IMR-90 (cell line): ENCODE data around the gene SERBP1. TPM values are rescaled to one million over a fixed set of nuclear protein-coding genes. Genes with fewer than 3 reads are reported as not detected.

ENCODE experiments used
- ATAC-seq: fragments of 200-7000 bp; cut with Tn5 transposase; 2 replicates; pipeline ENCODE4 v1.9.1; 2020; ENCODE audit warnings: low read depth, mild to moderate bottlenecking, moderate library complexity
- BruUV-seq: library from RNA; stranded (reverse); fragments of 400-500 nt; replicated peaks from 2 replicates; lab custom pipeline; 2021; lab: Mats Ljungman, UMichigan
- CTCF ChIA-PET: fragments of 300-600 bp; formaldehyde crosslinking; extraction: SDS; loops from one replicate; lab custom pipeline; 2021; ENCODE audit warnings: antibody characterized with exemption; lab: Yijun Ruan, JAX
- POLR2A ChIA-PET: fragments of 300-600 bp; sonication (Branson Sonifier 250); formaldehyde crosslinking; loops from one replicate; lab custom pipeline; 2022; ENCODE audit warnings: antibody characterized with exemption; ENCODE audit not compliant: unreplicated experiment; lab: Charles Lee
- DNase-seq: peaks from one replicate; pipeline ENCODE4 v3.0.0; 2013
- H2AFZ ChIP-seq: replicated peaks from 2 replicates; pipeline ENCODE3; 2013; ENCODE audit warnings: low read length, mild to moderate bottlenecking; ENCODE audit not compliant: poor library complexity
- H2AK5ac ChIP-seq: 2 replicates; pipeline ENCODE4 v1.6.1; 2013; ENCODE audit warnings: low read depth, low read length, inconsistent platforms
- H2AK9ac ChIP-seq: replicated peaks from 2 replicates; pipeline ENCODE3; 2013; ENCODE audit warnings: mild to moderate bottlenecking, low read depth, low read length, moderate library complexity; ENCODE audit not compliant: poor library complexity
- H2BK120ac ChIP-seq: 2 replicates; pipeline ENCODE4 v1.6.1; 2013; ENCODE audit warnings: low read depth, low read length, inconsistent platforms
- H2BK15ac ChIP-seq: 3 replicates; pipeline ENCODE4 v1.6.1; 2013; ENCODE audit warnings: low read depth, low read length, inconsistent platforms
- H2BK20ac ChIP-seq: 2 replicates; pipeline ENCODE4 v1.6.1; 2013; ENCODE audit warnings: low read depth, mild to moderate bottlenecking, inconsistent platforms, low read length, moderate library complexity
- H2BK5ac ChIP-seq: 2 replicates; pipeline ENCODE4 v1.6.1; 2013; ENCODE audit warnings: mild to moderate bottlenecking, low read depth, low read length, inconsistent platforms; ENCODE audit not compliant: poor library complexity, severe bottlenecking
- H3K14ac ChIP-seq: replicated peaks from 2 replicates; pipeline ENCODE4 v1.6.1; 2013; ENCODE audit warnings: low read depth, low read length, inconsistent platforms
- H3K18ac ChIP-seq: 2 replicates; pipeline ENCODE4 v1.6.1; 2013; ENCODE audit warnings: low read depth, low read length, control low read depth
- H3K23ac ChIP-seq: 2 replicates; pipeline ENCODE4 v1.6.1; 2013; ENCODE audit warnings: low read depth, low read length, inconsistent platforms
- H3K27ac ChIP-seq: 2 replicates; pipeline ENCODE4 v1.5.1; 2013; ENCODE audit warnings: mild to moderate bottlenecking, control low read depth, low read length; ENCODE audit not compliant: insufficient read depth
- H3K27me3 ChIP-seq: 2 replicates; pipeline ENCODE4 v1.6.1; 2013; ENCODE audit warnings: low read length; ENCODE audit not compliant: control insufficient read depth, insufficient read depth
- H3K36me3 ChIP-seq: 2 replicates; pipeline ENCODE4 v1.6.1; 2013; ENCODE audit warnings: low read length, mixed read lengths; ENCODE audit not compliant: control insufficient read depth, insufficient read depth
- H3K4ac ChIP-seq: 2 replicates; pipeline ENCODE4 v1.6.1; 2013; ENCODE audit warnings: low read depth, low read length, inconsistent platforms
- H3K4me1 ChIP-seq: 2 replicates; pipeline ENCODE4 v1.6.1; 2013; ENCODE audit warnings: low read length, mixed read lengths; ENCODE audit not compliant: control insufficient read depth, insufficient read depth
- H3K4me2 ChIP-seq: 2 replicates; pipeline ENCODE4 v1.6.1; 2013; ENCODE audit warnings: low read depth, mild to moderate bottlenecking, control low read depth, low read length, moderate library complexity
- H3K4me3 ChIP-seq: 2 replicates; pipeline ENCODE4 v1.5.1; 2013; ENCODE audit warnings: low read depth, mild to moderate bottlenecking, control low read depth, low read length, moderate library complexity; ENCODE audit not compliant: insufficient read depth
- H3K56ac ChIP-seq: 2 replicates; pipeline ENCODE4 v1.6.1; 2013; ENCODE audit warnings: low read length, inconsistent platforms; ENCODE audit not compliant: insufficient read depth; ENCODE audit errors: extremely low read depth
- H3K79me1 ChIP-seq, 2 experiments: 2 replicates each; pipeline ENCODE4 v1.6.1; 2013; ENCODE audit warnings: low read length in 2 of 2, inconsistent platforms in 1 of 2, low read depth in 1 of 2
- H3K9ac ChIP-seq: 2 replicates; pipeline ENCODE4 v1.6.1; 2013; ENCODE audit warnings: low read depth, low read length, control low read depth
- H3K9me1 ChIP-seq: 2 replicates; pipeline ENCODE4 v1.6.1; 2013; ENCODE audit warnings: low read length, inconsistent platforms; ENCODE audit not compliant: insufficient read depth
- H3K9me3 ChIP-seq: 2 replicates; pipeline ENCODE4 v1.6.1; 2013; ENCODE audit warnings: low read length; ENCODE audit not compliant: control insufficient read depth, insufficient read depth
- H4K20me1 ChIP-seq: 2 replicates; pipeline ENCODE4 v1.6.1; 2013; ENCODE audit warnings: low read length, inconsistent platforms; ENCODE audit not compliant: insufficient read depth
- H4K5ac ChIP-seq: 2 replicates; pipeline ENCODE4 v1.6.1; 2013; ENCODE audit warnings: mild to moderate bottlenecking, low read depth, low read length, control low read depth
- H4K8ac ChIP-seq, 2 experiments: 2 replicates each; pipeline ENCODE4 v1.6.1; 2013; ENCODE audit warnings: low read depth in 2 of 2, low read length in 2 of 2, control low read depth in 1 of 2, inconsistent platforms in 1 of 2
- H4K91ac ChIP-seq: 2 replicates; pipeline ENCODE4 v1.6.1; 2013; ENCODE audit warnings: low read depth, low read length, inconsistent platforms; ENCODE audit not compliant: insufficient read depth
- BHLHE40 ChIP-seq: fragments of 150-350 bp; IDR thresholded peaks from 2 replicates; pipeline ENCODE4 v1.6.1; 2016; ENCODE audit warnings: mild to moderate bottlenecking, low read depth, low read length
- CEBPB ChIP-seq: IDR thresholded peaks from 2 replicates; pipeline ENCODE4 v1.6.1; 2012; ENCODE audit warnings: low read depth, low read length, improper control_type of control experiment
- CHD1 ChIP-seq: IDR thresholded peaks from 2 replicates; pipeline ENCODE4 v1.6.1; 2012; ENCODE audit warnings: low read depth, low read length, improper control_type of control experiment
- FOS ChIP-seq: fragments of 150-350 bp; IDR thresholded peaks from 2 replicates; pipeline ENCODE4 v1.6.1; 2016; ENCODE audit warnings: low read depth, low read length
- MAFK ChIP-seq: IDR thresholded peaks from 2 replicates; pipeline ENCODE4 v1.6.1; 2012; ENCODE audit warnings: low read depth, low read length, improper control_type of control experiment
- MXI1 ChIP-seq: IDR thresholded peaks from 2 replicates; pipeline ENCODE4 v1.6.1; 2012; ENCODE audit warnings: low read depth, mild to moderate bottlenecking, low read length, moderate library complexity, borderline replicate concordance
- NFE2L2 ChIP-seq: fragments of 150-350 bp; IDR thresholded peaks from 2 replicates; pipeline ENCODE4 v1.6.1; 2016; ENCODE audit warnings: low read depth, mild to moderate bottlenecking, low read length
- POLR2A ChIP-seq: IDR thresholded peaks from 2 replicates; pipeline ENCODE4 v1.6.1; 2012; ENCODE audit warnings: mild to moderate bottlenecking, low read depth, low read length
- RAD21 ChIP-seq: IDR thresholded peaks from 2 replicates; pipeline ENCODE4 v1.6.1; 2012; ENCODE audit warnings: low read length, improper control_type of control experiment
- RCOR1 ChIP-seq: IDR thresholded peaks from 2 replicates; pipeline ENCODE4 v1.6.1; 2012; ENCODE audit warnings: mild to moderate bottlenecking, low read length, improper control_type of control experiment; ENCODE audit not compliant: insufficient replicate concordance
- RFX5 ChIP-seq: IDR thresholded peaks from 2 replicates; pipeline ENCODE4 v1.8.0; 2012; ENCODE audit warnings: low read depth, mild to moderate bottlenecking, low read length, moderate library complexity
- SMC3 ChIP-seq: fragments of 150-350 bp; IDR thresholded peaks from 2 replicates; pipeline ENCODE4 v1.6.1; 2016; ENCODE audit warnings: low read depth, mild to moderate bottlenecking, antibody characterized with exemption, low read length, moderate library complexity
- WGBS, 2 experiments: methylation state at CpG; one replicate each; pipeline versions ENCODE4 v1.1.5 to v1.1.7; 2013; ENCODE audit warnings: missing lambda C conversion rate in 2 of 2; ENCODE audit not compliant: insufficient read length in 1 of 2; ENCODE audit errors: extremely low coverage in 2 of 2; 5-methylcytosine and 5-hydroxymethylcytosine counted together
- dilution Hi-C: fragments of 300-500 bp; cut with HindIII; formaldehyde crosslinking; loops from one replicate; pipeline ENCODE4 v1.14.3; 2018; ENCODE audit warnings: low sequenced_read_pairs; ENCODE audit not compliant: unreplicated experiment
- in situ Hi-C: fragments of 300-500 bp; cut with MboI; formaldehyde crosslinking; loops from 3 replicates; pipeline ENCODE4 v1.14.3; 2019; ENCODE audit warnings: low sequenced_read_pairs, inconsistent platforms, mixed read lengths
- intact Hi-C: fragments of 100-400 bp; cut with micrococcal nuclease; formaldehyde crosslinking; loops from 2 replicates; pipeline ENCODE4 v1.10.0; 2022
- polyA plus RNA-seq, 3 experiments: library from polyadenylated mRNA; depleted of rRNA; stranded (reverse); fragments of >200 nt; gene quantifications; 2 replicates each; pipeline ENCODE4 v1.2.3, GENCODE V29; 2012; ENCODE audit warnings: low replicate concordance in 1 of 3
- total RNA-seq: library from RNA; depleted of rRNA; stranded (reverse); fragments of >200 nt; gene quantifications from 2 replicates; pipeline ENCODE4 v1.2.3, GENCODE V29; 2012
- TF ChIP-seq, protein P1 (sequence below): fragments of 150-350 bp; IDR thresholded peaks from 2 replicates; pipeline ENCODE4 v1.6.1; 2017; ENCODE audit warnings: mild to moderate bottlenecking, antibody characterized with exemption, low read length, low read depth

Gene SERBP1
- total and polyA plus RNA-seq, 2 of the 4 experiments (the other 2 are of a cell fraction): 94.1 to 153 TPM

DNA sequence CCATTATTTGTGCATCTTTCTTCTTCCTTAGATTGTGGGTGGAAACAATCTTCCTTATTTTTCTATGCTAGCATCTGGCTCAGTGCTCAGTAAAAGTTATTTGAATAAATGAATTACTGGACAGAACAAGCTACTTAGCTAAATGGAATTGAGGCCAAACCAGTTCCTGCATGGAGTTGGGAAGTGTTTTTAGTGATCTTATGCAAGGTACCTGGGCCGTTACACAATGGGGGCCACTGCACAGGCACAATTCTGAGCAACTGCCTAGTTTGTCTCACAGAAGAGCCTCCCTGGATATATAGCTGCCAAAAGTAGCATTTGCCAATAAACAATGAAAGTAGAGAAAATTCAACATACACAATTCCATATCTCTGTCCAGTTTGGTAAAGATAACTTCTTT is 27.0 kb upstream of the SERBP1 start:
- Histone ChIP-seq H2AK9ac (no peak overlapping the region), H3K4ac (no peak overlapping the region), H4K5ac (no peak overlapping the region), H3K18ac (no peak overlapping the region), H3K56ac (no peak overlapping the region), H4K20me1 (no peaks in the 10 kb centered on the region), H3K14ac (no peak overlapping the region), H3K36me3 (no peaks in the 10 kb centered on the region), H3K9ac (no peak overlapping the region), H3K27me3 (peaks cover 19% of the 10 kb centered on the region), H3K4me2 (no peak overlapping the region), H3K23ac (no peak overlapping the region), H3K4me1 (no peaks in the 10 kb centered on the region), H2BK15ac (no peak overlapping the region), H3K79me1 (no peaks in the 10 kb centered on the region), H3K27ac (no peak overlapping the region), H2AFZ (no peak overlapping the region), H2BK5ac (no peak overlapping the region), H2BK120ac (no peak overlapping the region), H2BK20ac (no peak overlapping the region), H3K9me1 (no peaks in the 10 kb centered on the region), H4K8ac (no peak overlapping the region), H3K9me3 (no peaks in the 10 kb centered on the region), H2AK5ac (no peak overlapping the region), H3K4me3 (no peak overlapping the region), H4K91ac (no peak overlapping the region)
- ATAC-seq (no peak), DNase-seq (no peak)
- no TSS peak for BruUV-seq
- dilution Hi-C loops: no loop called here
- in situ Hi-C loops: no loop called here
- ChIA-PET POLR2A (no interaction called here), CTCF (no interaction called here)
- TF ChIP-seq SMC3 (no peak), CHD1 (no peak), MXI1 (no peak), NFE2L2 (no peak), BHLHE40 (no peak), FOS (no peak), RFX5 (no peak), POLR2A (no peak), RAD21 (no peak), RCOR1 (no peak), CEBPB (no peak), MAFK (no peak)
- TF ChIP-seq, protein P1, sequence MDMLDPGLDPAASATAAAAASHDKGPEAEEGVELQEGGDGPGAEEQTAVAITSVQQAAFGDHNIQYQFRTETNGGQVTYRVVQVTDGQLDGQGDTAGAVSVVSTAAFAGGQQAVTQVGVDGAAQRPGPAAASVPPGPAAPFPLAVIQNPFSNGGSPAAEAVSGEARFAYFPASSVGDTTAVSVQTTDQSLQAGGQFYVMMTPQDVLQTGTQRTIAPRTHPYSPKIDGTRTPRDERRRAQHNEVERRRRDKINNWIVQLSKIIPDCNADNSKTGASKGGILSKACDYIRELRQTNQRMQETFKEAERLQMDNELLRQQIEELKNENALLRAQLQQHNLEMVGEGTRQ: no peak
- WGBS, 2 experiments: no CpG with 5 or more reads among the region's 1 CpG
- intact Hi-C loops: no loop called here
